ENCODE measurements around the gene RIN3. TPM values are rescaled to one million over a fixed set of nuclear protein-coding genes. Genes with fewer than 3 reads are reported as not detected.
A peak's percentile ranks its signal among the peaks of the same experiment; 100 is the strongest.

Gene RIN3
- total and polyA plus RNA-seq, 4 donors, result 5.0 to 15.6 (median 9.0) TPM

DNA sequence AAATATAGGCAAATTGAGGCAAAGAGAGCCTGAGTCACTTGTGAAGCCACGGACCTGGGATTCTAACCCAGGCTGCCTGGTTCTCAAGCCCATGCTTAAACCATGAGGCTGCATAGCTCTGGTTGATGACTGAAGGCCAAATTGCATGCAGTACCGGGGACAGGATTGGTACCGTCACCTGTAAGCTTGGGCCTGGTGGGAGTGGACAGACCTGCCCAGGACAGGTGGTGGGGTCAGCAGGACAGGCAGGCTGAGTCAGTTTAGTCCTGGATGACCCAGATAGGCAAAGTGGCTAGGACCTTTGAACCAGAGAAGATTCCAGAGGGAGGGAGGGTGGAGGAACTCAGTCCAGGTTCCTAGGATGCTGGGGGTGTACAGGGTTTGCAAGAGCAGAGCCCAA lies 25.8 kb downstream of the RIN3 start:
- no peak overlapping the region for H3K4me3 ChIP-seq (ENCODE audit: low read depth in 1 of 3, low read length in 3 of 3)
- 58% methylated on average over 3 of the region's 3 CpGs for WGBS
- H3K9ac ChIP-seq (ENCODE audit: low read depth in 1 of 2, low read length in 2 of 2), result no peak overlapping the region
- H3K36me3 ChIP-seq (ENCODE audit: control insufficient read depth in 4 of 4, insufficient read depth in 3 of 4, low read depth in 1 of 4, low read length in 3 of 4), result no peaks in the 10 kb centered on the region
- H3K27ac ChIP-seq (ENCODE audit: low read depth in 1 of 2, low read length in 2 of 2), result peak overlapping the region; percentile 68 to 81
- no peaks in the 10 kb centered on the region for H3K9me3 ChIP-seq (ENCODE audit: control insufficient read depth in 4 of 4, low read length in 3 of 4)
- no peak for DNase-seq (ENCODE audit: low spot score)
- TF ChIP-seq FOXA1 (IDR thresholded peaks at IDR 0.05) (no peak), JUND (IDR thresholded peaks at IDR 0.05) (peak in 1 of 2 donors; percentile 58), RXRA (IDR thresholded peaks at IDR 0.05) (peak; percentile 59 to 78), ATF3 (IDR thresholded peaks at IDR 0.05) (no peak), HNF4A (conservative IDR thresholded peaks at IDR 0.05) (peak; percentile 64 to 80), RAD21 (IDR thresholded peaks at IDR 0.05) (no peak), ZBTB33 (IDR thresholded peaks at IDR 0.05) (no peak), MAX (IDR thresholded peaks at IDR 0.05) (peak; percentile 56), TAF1 (conservative IDR thresholded peaks at IDR 0.05) (no peak), SP1 (IDR thresholded peaks at IDR 0.05) (no peak), GABPA (IDR thresholded peaks at IDR 0.05 in 1 of 2, conservative IDR thresholded peaks at IDR 0.05 in 1 of 2) (no peak), NR2F2 (IDR thresholded peaks at IDR 0.05) (no peak), CTCF (IDR thresholded peaks at IDR 0.05; ENCODE audit: low read depth, low read length, missing input control) (peak; percentile 1)
- TF ChIP-seq, protein P1, sequence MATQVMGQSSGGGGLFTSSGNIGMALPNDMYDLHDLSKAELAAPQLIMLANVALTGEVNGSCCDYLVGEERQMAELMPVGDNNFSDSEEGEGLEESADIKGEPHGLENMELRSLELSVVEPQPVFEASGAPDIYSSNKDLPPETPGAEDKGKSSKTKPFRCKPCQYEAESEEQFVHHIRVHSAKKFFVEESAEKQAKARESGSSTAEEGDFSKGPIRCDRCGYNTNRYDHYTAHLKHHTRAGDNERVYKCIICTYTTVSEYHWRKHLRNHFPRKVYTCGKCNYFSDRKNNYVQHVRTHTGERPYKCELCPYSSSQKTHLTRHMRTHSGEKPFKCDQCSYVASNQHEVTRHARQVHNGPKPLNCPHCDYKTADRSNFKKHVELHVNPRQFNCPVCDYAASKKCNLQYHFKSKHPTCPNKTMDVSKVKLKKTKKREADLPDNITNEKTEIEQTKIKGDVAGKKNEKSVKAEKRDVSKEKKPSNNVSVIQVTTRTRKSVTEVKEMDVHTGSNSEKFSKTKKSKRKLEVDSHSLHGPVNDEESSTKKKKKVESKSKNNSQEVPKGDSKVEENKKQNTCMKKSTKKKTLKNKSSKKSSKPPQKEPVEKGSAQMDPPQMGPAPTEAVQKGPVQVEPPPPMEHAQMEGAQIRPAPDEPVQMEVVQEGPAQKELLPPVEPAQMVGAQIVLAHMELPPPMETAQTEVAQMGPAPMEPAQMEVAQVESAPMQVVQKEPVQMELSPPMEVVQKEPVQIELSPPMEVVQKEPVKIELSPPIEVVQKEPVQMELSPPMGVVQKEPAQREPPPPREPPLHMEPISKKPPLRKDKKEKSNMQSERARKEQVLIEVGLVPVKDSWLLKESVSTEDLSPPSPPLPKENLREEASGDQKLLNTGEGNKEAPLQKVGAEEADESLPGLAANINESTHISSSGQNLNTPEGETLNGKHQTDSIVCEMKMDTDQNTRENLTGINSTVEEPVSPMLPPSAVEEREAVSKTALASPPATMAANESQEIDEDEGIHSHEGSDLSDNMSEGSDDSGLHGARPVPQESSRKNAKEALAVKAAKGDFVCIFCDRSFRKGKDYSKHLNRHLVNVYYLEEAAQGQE (IDR thresholded peaks at IDR 0.05), result no peak
- H3K4me1 ChIP-seq (ENCODE audit: control insufficient read depth in 4 of 4, insufficient read depth in 4 of 4, low read length in 3 of 4), result peaks cover 23 to 32% (median 29%) of the 10 kb centered on the region in 4 donors
- no peaks in the 10 kb centered on the region for H3K27me3 ChIP-seq (ENCODE audit: control insufficient read depth in 4 of 4, insufficient read depth in 4 of 4, low read length in 3 of 4)

- Histone ChIP-seq H3K4me3 (ENCODE audit: low read depth in 1 of 3, low read length in 3 of 3) (no peak overlapping the region), H3K27ac (ENCODE audit: low read depth in 1 of 2, low read length in 2 of 2) (peak overlapping the region; percentile 68 to 81), H3K27me3 (ENCODE audit: control insufficient read depth in 4 of 4, insufficient read depth in 4 of 4, low read length in 3 of 4) (no peaks in the 10 kb centered on the region), H3K9me3 (ENCODE audit: control insufficient read depth in 4 of 4, low read length in 3 of 4) (no peaks in the 10 kb centered on the region), H3K4me1 (ENCODE audit: control insufficient read depth in 4 of 4, insufficient read depth in 4 of 4, low read length in 3 of 4) (peaks cover 24 to 36% (median 29%) of the 10 kb centered on the region in 4 donors), H3K9ac (ENCODE audit: low read depth in 1 of 2, low read length in 2 of 2) (peak overlapping the region in 1 of 2 donors; percentile 50), H3K36me3 (ENCODE audit: control insufficient read depth in 4 of 4, insufficient read depth in 3 of 4, low read depth in 1 of 4, low read length in 3 of 4) (no peaks in the 10 kb centered on the region)
- 78% methylated on average over 12 of the region's 12 CpGs for WGBS
- no peak for TF ChIP-seq JUND (IDR thresholded peaks at IDR 0.05)
- TF ChIP-seq NR2F2 (IDR thresholded peaks at IDR 0.05), result peak; percentile 15
- no peak for DNase-seq (ENCODE audit: low spot score)
Measured at GRCh38 chr14:92539875-92540274, 26.3 kb downstream of the RIN3 start.

All from liver (tissue), 9 donors.